GM23248 (cell line): ENCODE results near the gene CC2D2A.

Experiments
- EZH2 ChIP-seq: fragments of 200-600 bp; sonication (generic); IDR thresholded peaks from 2 replicates; pipeline ENCODE4 v1.6.1; 2018; ENCODE audit warnings: antibody characterized with exemption, mild to moderate bottlenecking; ENCODE audit not compliant: insufficient read depth, poor library complexity, severe bottlenecking
- EZH2phosphoT487 ChIP-seq: fragments of 200-600 bp; sonication (generic); IDR thresholded peaks from 2 replicates; pipeline ENCODE4 v1.6.1; 2018; ENCODE audit warnings: antibody characterized with exemption, moderate library complexity, mild to moderate bottlenecking, low read depth; ENCODE audit not compliant: insufficient read depth

DNA sequence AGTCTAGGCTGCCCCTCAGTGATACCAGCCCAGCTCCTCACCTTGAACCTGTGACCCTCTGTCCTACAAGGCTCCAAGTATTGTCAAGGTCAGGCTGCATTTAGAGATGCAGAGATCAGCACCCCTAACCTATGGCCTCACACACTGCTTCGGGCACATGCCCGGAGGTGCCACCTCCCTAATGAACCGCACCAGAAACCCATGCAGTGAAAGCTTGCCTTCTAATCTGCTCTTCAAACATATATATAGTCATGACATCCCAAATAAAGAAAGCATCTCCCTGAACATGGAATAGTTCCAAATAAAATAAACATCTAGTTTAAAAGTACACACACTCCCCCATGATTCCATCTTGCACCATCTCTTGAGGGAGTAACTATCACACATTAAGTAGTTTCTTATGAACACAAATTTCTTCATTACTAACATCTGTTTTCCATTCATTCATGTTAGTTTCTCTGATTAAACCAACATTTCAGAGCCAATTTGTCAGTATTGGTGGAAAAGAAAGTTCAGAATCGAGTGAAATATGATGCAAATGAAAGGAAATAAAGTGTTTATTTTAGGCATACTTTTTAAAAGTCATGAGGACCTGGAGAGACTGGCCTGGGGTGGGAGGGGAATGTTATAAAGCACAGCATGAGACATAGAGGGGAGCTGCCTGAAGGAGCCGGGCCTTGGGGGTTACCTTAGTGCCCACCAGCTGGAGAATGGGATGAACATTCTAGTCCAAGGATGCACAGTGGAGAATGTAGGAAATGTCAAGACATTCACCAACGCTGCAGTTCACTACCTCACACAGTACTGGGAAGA is 19.2 kb downstream of the CC2D2A start:
- TF ChIP-seq EZH2 (no peak), EZH2phosphoT487 (no peak)
